ENCODE measurements around the gene MRAS.
"Not testable (repeated sequence)": the region's sequence is repeated elsewhere in the genome, so short reads cannot be mapped to it uniquely, and the experiment has no call there.

Gene MRAS

GRCh38 chr3:138394686-138395085 is 46.3 kb downstream of the MRAS start:
- DNase-seq: no peak

GRCh38 chr3:138395865-138396751 is 47.7 kb downstream of the MRAS start:
- no peak for DNase-seq

- DNase-seq: no peak
Measured at GRCh38 chr3:138396752-138397410, 48.5 kb downstream of the MRAS start.

GRCh38 chr3:138397983-138398382 is 49.6 kb downstream of the MRAS start:
- no peak for DNase-seq

GRCh38 chr3:138398791-138399575 is 50.6 kb downstream of the MRAS start:
- no peak for DNase-seq

- DNase-seq: no peak
Measured at GRCh38 chr3:138399766-138400165, 51.4 kb downstream of the MRAS start.

- no peak for DNase-seq
Measured at GRCh38 chr3:138400651-138401070, 52.3 kb downstream of the MRAS start.

- DNase-seq: no peak
Measured at GRCh38 chr3:138401834-138402233, 53.5 kb downstream of the MRAS start.

- DNase-seq: no peak
Measured at GRCh38 chr3:138404121-138404520, 55.7 kb downstream of the MRAS start.

GRCh38 chr3:138405001-138405400 is 56.6 kb downstream of the MRAS start:
- no peak for DNase-seq

GRCh38 chr3:138405486-138405885 is 57.1 kb downstream of the MRAS start:
- no peak for DNase-seq

GRCh38 chr3:138406606-138407005 is 58.2 kb downstream of the MRAS start:
- no peak for DNase-seq

- no peak for DNase-seq
Measured at GRCh38 chr3:138407236-138407907, 59.0 kb downstream of the MRAS start.

GRCh38 chr3:138408751-138409570 is 60.6 kb downstream of the MRAS start:
- no peak for DNase-seq

- DNase-seq: no peak
Measured at GRCh38 chr3:138412821-138413551, 64.6 kb downstream of the MRAS start.

- DNase-seq: not testable (repeated sequence)
Measured at GRCh38 chr3:138416236-138416635, 67.9 kb downstream of the MRAS start.

- peak; percentile 63 for DNase-seq
Measured at GRCh38 chr3:138417559-138417982, 69.2 kb downstream of the MRAS start.

- no peak for DNase-seq
Measured at GRCh38 chr3:138418601-138419206, 70.3 kb downstream of the MRAS start.

- DNase-seq: no peak
Measured at GRCh38 chr3:138423316-138423715, 74.9 kb downstream of the MRAS start.

GRCh38 chr3:138424323-138424722 is 75.9 kb downstream of the MRAS start:
- DNase-seq: no peak

- no peak for DNase-seq
Measured at GRCh38 chr3:138426211-138426610, 77.8 kb downstream of the MRAS start.

Data from activated T-cell treated with anti-CD3 and anti-CD28 coated beads, Interleukin-2, amount 50 U/mL, for 1 hour (primary cell).